Cardiac fibroblast (primary cell): ENCODE results near the gene RANBP6.
"Not testable (repeated sequence)": the region's sequence is repeated elsewhere in the genome, so short reads cannot be mapped to it uniquely, and the experiment has no call there.

Experiments
- DNase-seq, 2 donors: peaks; one replicate each; pipeline versions ENCODE4 v3.0.0 to v3.0.0-alpha.2; 2010; ENCODE audit warnings: low read depth in 2 of 2
- H3K4me3 ChIP-seq, 2 donors: replicated peaks in 1 of 2; 1 replicate in 1 of 2; 2 replicates in 1 of 2; pipeline ENCODE4 v1.5.1; 2011; ENCODE audit warnings: low read depth in 2 of 2, low read length in 2 of 2, mild to moderate bottlenecking in 2 of 2, moderate library complexity in 1 of 2
- TF ChIP-seq, protein P1 (sequence below): IDR thresholded peaks from one replicate; pipeline ENCODE4 v1.5.1; 2011; ENCODE audit warnings: low read depth, mild to moderate bottlenecking, low read length, inconsistent platforms

RANBP6 gene

DNA sequence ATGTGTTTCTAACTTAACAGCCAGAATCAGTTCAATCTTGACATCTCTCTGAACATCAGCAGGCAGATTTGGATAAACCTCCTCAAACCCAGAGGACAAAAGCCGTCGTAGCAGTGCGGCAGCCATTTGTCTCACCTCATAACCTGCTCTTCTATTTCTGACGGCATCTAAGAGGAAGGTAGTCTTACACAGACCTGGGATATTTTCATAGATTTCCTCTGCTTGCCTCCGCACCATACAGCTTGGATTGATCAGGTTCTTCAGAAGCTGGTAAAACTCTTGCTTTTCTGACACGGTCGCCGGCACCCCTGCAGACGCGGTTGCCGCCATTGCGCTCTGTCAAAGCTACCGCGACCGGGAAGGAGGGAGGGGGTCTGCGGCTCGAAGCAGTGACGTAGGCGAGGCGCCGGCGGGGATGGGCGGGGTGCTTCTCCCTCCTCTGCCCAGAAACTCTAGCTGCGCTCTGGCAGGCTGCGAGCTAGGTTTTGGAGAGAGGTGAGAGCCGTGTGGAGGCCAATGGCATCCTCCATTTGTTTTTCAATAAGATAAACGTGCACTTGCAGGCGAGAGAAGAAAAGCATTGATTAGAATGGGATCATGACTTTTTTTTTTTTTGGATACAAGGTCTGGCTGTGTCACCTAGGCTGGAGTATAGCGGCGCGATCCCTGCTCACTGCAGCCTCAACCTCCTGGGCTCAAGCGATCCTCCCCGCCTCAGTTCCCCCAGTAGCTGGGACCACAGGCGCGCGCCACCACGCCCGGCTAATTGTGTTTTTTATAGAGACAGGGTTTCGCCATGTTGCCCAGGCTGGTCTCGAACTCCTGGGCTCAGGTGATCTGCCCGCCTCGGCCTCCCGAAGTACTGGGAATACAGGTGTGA lies at the start of gene RANBP6:
TSS of gene RANBP6 (minus strand) at position 347 of the 880 bp plus-strand sequence. CDS start at position 330, 17 bp downstream.
- TF ChIP-seq, protein P1, sequence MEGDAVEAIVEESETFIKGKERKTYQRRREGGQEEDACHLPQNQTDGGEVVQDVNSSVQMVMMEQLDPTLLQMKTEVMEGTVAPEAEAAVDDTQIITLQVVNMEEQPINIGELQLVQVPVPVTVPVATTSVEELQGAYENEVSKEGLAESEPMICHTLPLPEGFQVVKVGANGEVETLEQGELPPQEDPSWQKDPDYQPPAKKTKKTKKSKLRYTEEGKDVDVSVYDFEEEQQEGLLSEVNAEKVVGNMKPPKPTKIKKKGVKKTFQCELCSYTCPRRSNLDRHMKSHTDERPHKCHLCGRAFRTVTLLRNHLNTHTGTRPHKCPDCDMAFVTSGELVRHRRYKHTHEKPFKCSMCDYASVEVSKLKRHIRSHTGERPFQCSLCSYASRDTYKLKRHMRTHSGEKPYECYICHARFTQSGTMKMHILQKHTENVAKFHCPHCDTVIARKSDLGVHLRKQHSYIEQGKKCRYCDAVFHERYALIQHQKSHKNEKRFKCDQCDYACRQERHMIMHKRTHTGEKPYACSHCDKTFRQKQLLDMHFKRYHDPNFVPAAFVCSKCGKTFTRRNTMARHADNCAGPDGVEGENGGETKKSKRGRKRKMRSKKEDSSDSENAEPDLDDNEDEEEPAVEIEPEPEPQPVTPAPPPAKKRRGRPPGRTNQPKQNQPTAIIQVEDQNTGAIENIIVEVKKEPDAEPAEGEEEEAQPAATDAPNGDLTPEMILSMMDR: no peak
- H3K4me3 ChIP-seq: peak within 1 kb of the TSS; percentile 79 to 88
- peak; percentile 85 to 86 for DNase-seq

- DNase-seq, H3K4me3 ChIP-seq: not testable (repeated sequence)
These were observed 47.7 kb upstream of the RANBP6 start for GRCh38 chr9:6063146-6063545.

GRCh38 chr9:6055666-6056065 lies 40.2 kb upstream of the RANBP6 start:
- no peak overlapping the region for H3K4me3 ChIP-seq
- DNase-seq: no peak
- TF ChIP-seq, protein P1: no peak

DNA sequence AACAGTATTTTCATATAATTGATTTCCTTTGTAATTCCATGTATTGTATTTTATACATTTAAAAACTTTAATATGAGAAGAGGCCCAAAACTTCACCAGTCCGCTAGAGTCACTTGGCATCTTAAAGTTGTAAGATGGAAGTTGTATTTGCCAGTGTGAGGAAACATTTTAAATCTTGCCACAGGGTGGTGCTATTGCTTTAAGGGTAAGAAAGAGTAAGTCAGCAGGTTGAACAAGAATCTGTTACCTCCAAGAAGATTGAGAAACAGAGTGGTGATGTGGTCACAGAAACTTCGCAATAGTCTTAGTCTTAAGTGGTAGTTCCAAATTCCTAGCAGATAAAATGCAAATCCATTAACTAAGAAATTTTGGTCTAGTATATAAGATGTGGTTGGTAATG lies 39.8 kb upstream of the RANBP6 start:
- peak; percentile 98 to 99 for DNase-seq
- TF ChIP-seq, protein P1: peak; percentile 54
- no peak overlapping the region for H3K4me3 ChIP-seq

GRCh38 chr9:6054280-6055099 lies 39.1 kb upstream of the RANBP6 start:
- no peak overlapping the region for H3K4me3 ChIP-seq
- TF ChIP-seq, protein P1: peak; percentile 76
- DNase-seq: peak; percentile 85 to 86

GRCh38 chr9:6052293-6052919 lies 37.0 kb upstream of the RANBP6 start:
- TF ChIP-seq, protein P1: no peak
- DNase-seq: no peak
- H3K4me3 ChIP-seq: no peak overlapping the region

DNA sequence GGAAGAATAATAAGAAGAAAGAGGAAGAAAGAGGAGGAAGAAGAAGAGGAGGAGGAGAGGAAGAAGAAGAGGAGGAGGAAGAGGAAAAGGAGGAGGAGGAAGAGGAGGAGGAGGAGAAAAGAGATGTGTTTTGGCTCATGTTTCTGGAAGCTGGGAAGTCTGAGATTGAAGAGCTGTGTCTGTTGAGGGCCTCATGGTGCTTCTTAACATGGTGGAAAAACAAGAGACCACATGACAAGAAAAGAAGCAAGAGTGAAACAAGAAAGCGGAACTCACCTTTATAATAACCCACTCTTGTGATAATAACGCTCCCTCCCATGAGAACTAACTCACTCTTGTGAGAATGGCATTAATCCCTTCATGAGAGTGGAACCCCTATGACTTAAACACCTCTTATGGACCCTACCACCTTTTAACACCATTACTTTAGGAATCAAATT lies 36.1 kb upstream of the RANBP6 start:
- no peak for DNase-seq
- no peak overlapping the region for H3K4me3 ChIP-seq
- TF ChIP-seq, protein P1: no peak
